BLaER1 treated with 17β-estradiol and CSF1 and Interleukin-3, amounts not matched to agents 10 nM and 100 nM (cell line): ENCODE data around the gene PLD1.

Source experiments
- H3K27ac ChIP-seq, 11 experiments: shearing (Covaris generic); formaldehyde crosslinking; 2 replicates each; pipeline ENCODE4 v1.8.1; 2022
- H3K27me3 ChIP-seq, 11 experiments: shearing (Covaris generic); formaldehyde crosslinking; 2 replicates each; pipeline ENCODE4 v1.8.1; 2022
- H3K36me3 ChIP-seq, 11 experiments: shearing (Covaris generic); formaldehyde crosslinking; 2 replicates each; pipeline ENCODE4 v1.8.1; 2022
- H3K4me1 ChIP-seq, 10 experiments: shearing (Covaris generic); formaldehyde crosslinking; 2 replicates each; pipeline ENCODE4 v1.8.1; 2022
- H3K4me2 ChIP-seq, 11 experiments: shearing (Covaris generic); formaldehyde crosslinking; 2 replicates each; pipeline ENCODE4 v1.8.1; 2022
- H3K4me3 ChIP-seq, 10 experiments: shearing (Covaris generic); formaldehyde crosslinking; 2 replicates each; pipeline ENCODE4 v1.8.1; 2022
- H3K9ac ChIP-seq, 11 experiments: shearing (Covaris generic); formaldehyde crosslinking; 2 replicates each; pipeline ENCODE4 v1.8.1; 2022
- H3K9me3 ChIP-seq, 11 experiments: shearing (Covaris generic); formaldehyde crosslinking; replicated peaks in 1 of 11; 2 replicates each; pipeline ENCODE4 v1.8.1; 2022
- H4K20me1 ChIP-seq, 11 experiments: shearing (Covaris generic); formaldehyde crosslinking; 2 replicates each; pipeline ENCODE4 v1.8.1; 2022
- Cebpa-rat ChIP-seq, 11 experiments: shearing (Covaris generic); IDR thresholded peaks; 2 replicates each; pipeline ENCODE4 v1.8.1; 2022

PLD1 gene

GRCh38 chr3:171833789-171834460 lies 23.6 kb upstream of the PLD1 start:
- Histone ChIP-seq H3K4me1 (peaks cover 33 to 72% (median 42%) of the 10 kb centered on the region in 10 experiments), H3K9me3 (no peaks in the 10 kb centered on the region), H3K4me3 (no peak overlapping the region), H3K27me3 (no peaks in the 10 kb centered on the region), H3K4me2 (peak overlapping the region in 6 of 11 experiments; percentile 8 to 72 (median 35); a peak in 10 of 22 replicates), H3K9ac (no peak overlapping the region; a peak in 2 of 22 replicates), H4K20me1 (no peaks in the 10 kb centered on the region), H3K36me3 (no peaks in the 10 kb centered on the region), H3K27ac (peak overlapping the region in 4 of 11 experiments; percentile 40 to 66 (median 58); a peak in 7 of 22 replicates)
- TF ChIP-seq Cebpa-rat (IDR thresholded peaks at IDR 0.05), result no peak

- H3K4me3 ChIP-seq, result no peak overlapping the region
- no peak for TF ChIP-seq Cebpa-rat (IDR thresholded peaks at IDR 0.05)
- H3K27ac ChIP-seq, result no peak overlapping the region
- H3K4me1 ChIP-seq, result peaks cover 28 to 66% (median 35%) of the 10 kb centered on the region in 10 experiments
- no peaks in the 10 kb centered on the region for H3K27me3 ChIP-seq
- no peak overlapping the region for H3K4me2 ChIP-seq
- no peaks in the 10 kb centered on the region for H4K20me1 ChIP-seq
- H3K9me3 ChIP-seq, result no peaks in the 10 kb centered on the region
- H3K36me3 ChIP-seq, result no peaks in the 10 kb centered on the region
- no peak overlapping the region for H3K9ac ChIP-seq
These were observed 22.7 kb upstream of the PLD1 start for GRCh38 chr3:171832989-171833388.

GRCh38 chr3:171831936-171832335 lies 21.7 kb upstream of the PLD1 start:
- Histone ChIP-seq H3K27ac (no peak overlapping the region), H3K36me3 (no peaks in the 10 kb centered on the region), H3K4me1 (peaks cover 26 to 55% (median 35%) of the 10 kb centered on the region in 10 experiments), H3K4me3 (no peak overlapping the region), H3K27me3 (no peaks in the 10 kb centered on the region), H3K4me2 (no peak overlapping the region), H3K9me3 (no peaks in the 10 kb centered on the region), H3K9ac (no peak overlapping the region), H4K20me1 (no peaks in the 10 kb centered on the region)
- no peak for TF ChIP-seq Cebpa-rat (IDR thresholded peaks at IDR 0.05)

DNA sequence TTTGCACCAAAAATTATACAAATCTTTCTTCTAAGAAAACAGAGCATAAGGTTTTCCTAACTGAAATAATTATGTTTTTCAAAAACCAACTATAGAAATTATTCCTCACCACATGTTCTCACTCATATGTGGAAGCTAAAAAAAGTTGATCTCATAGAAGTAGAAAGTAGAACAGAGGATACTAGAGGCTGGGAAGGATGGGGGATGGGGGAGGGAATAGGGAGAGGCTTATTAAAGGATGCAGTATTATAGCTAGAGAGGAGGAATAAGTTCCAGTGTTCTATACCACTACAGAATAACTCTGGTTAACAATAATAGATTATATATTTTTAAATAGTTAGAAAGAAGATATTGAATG lies 20.2 kb upstream of the PLD1 start:
- Histone ChIP-seq H3K4me1 (peaks cover 25 to 41% (median 35%) of the 10 kb centered on the region in 10 experiments), H3K9me3 (no peaks in the 10 kb centered on the region), H3K36me3 (no peaks in the 10 kb centered on the region), H3K9ac (no peak overlapping the region), H3K4me2 (peak overlapping the region in 5 of 11 experiments; percentile 14 to 51 (median 46); a peak in 4 of 22 replicates), H3K27me3 (no peaks in the 10 kb centered on the region), H4K20me1 (no peaks in the 10 kb centered on the region), H3K4me3 (no peak overlapping the region), H3K27ac (no peak overlapping the region)
- TF ChIP-seq Cebpa-rat (IDR thresholded peaks at IDR 0.05), result no peak

GRCh38 chr3:171829841-171830517 lies 19.7 kb upstream of the PLD1 start:
- Histone ChIP-seq H3K27ac (no peak overlapping the region), H3K36me3 (no peaks in the 10 kb centered on the region), H3K9me3 (no peaks in the 10 kb centered on the region), H3K4me2 (peak overlapping the region; percentile 14 to 62 (median 49)), H3K4me3 (no peak overlapping the region), H3K9ac (no peak overlapping the region), H3K4me1 (peaks cover 24 to 36% (median 32%) of the 10 kb centered on the region in 10 experiments), H3K27me3 (no peaks in the 10 kb centered on the region), H4K20me1 (no peaks in the 10 kb centered on the region)
- no peak for TF ChIP-seq Cebpa-rat (IDR thresholded peaks at IDR 0.05)

DNA sequence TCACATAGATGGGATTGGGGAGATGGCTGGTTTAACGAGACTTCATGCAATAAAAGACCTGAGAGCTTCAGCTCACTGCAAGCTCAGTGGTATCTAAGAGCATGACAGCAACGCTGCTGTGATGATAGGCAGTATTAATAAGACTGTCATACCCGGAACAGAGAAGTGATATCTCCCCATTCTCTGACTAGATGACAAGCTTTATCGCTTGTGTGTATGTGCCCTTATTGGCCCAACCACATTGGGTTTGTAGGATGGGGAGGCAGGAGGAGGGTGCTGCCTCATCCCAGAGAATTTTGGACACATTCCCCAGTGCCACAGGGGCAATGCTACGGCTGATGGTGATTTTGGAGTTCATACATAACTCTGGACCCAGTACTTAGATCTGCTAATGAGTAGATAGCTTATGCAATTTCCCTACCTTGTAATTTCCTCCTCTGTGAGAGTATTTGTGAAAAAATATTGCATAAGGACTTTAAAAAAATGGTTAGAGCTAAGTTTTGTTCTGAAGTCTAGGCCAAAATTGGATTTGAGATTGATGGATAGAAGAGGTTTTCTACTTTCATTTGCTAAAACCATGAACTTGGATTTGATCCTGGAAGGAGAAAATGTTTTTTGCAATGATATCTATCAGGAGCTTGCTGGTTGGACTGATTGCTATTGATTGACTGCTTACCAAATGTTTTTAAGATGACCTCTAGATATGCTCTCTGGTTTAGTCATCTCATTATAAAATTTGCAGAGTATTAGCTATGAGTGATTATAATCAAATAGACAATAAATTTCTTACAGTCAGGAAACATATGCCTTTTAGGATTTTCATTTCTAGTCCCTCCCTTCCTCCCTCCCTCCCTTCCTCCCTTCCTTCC lies 18.9 kb upstream of the PLD1 start:
- no peaks in the 10 kb centered on the region for H3K36me3 ChIP-seq
- no peak overlapping the region for H3K27ac ChIP-seq
- no peaks in the 10 kb centered on the region for H3K9me3 ChIP-seq
- H3K27me3 ChIP-seq, result no peaks in the 10 kb centered on the region
- no peak for TF ChIP-seq Cebpa-rat (IDR thresholded peaks at IDR 0.05)
- peak overlapping the region; percentile 10 to 62 (median 48); a peak in 21 of 22 replicates for H3K4me2 ChIP-seq
- H3K9ac ChIP-seq, result no peak overlapping the region
- H3K4me1 ChIP-seq, result peaks cover 16 to 29% (median 24%) of the 10 kb centered on the region in 10 experiments
- no peaks in the 10 kb centered on the region for H4K20me1 ChIP-seq
- H3K4me3 ChIP-seq, result no peak overlapping the region

DNA sequence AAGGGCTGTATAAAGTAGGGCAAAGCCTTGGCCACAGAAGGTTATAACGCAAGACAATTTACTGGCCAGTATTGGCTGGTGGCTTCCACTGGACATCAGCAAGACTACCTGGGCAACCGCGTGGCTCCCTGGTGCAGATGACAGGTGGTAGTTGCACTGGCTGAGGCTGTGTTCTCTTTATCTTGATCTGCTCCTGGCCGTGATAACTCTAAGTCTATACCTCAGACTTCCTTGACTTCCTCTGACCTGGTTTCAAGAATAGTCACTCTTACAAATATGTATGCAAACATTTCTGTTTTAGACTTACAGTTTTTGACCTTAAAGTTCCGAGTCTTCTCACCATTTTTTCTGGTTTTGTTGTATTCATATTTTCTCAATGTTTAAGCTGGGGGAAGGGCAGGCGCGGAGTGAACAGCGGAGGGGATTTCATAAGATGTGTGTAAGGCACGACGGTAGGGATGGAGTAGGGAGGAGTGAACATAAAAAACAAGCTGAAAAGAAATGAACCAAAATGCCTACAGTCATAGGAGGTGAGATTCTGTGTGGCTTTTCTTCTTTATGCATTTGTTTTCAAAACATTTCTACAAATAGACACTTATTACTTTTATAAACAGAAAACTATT lies 17.7 kb upstream of the PLD1 start:
- H4K20me1 ChIP-seq, result no peaks in the 10 kb centered on the region
- no peak for TF ChIP-seq Cebpa-rat (IDR thresholded peaks at IDR 0.05)
- no peak overlapping the region for H3K4me3 ChIP-seq
- H3K4me2 ChIP-seq, result peak overlapping the region in 3 of 11 experiments; percentile 21 to 35 (median 23); a peak in 5 of 22 replicates
- no peak overlapping the region for H3K27ac ChIP-seq
- no peak overlapping the region for H3K9ac ChIP-seq
- peaks cover 15 to 26% (median 18%) of the 10 kb centered on the region in 10 experiments for H3K4me1 ChIP-seq
- no peaks in the 10 kb centered on the region for H3K9me3 ChIP-seq
- no peaks in the 10 kb centered on the region for H3K36me3 ChIP-seq
- no peaks in the 10 kb centered on the region for H3K27me3 ChIP-seq

DNA sequence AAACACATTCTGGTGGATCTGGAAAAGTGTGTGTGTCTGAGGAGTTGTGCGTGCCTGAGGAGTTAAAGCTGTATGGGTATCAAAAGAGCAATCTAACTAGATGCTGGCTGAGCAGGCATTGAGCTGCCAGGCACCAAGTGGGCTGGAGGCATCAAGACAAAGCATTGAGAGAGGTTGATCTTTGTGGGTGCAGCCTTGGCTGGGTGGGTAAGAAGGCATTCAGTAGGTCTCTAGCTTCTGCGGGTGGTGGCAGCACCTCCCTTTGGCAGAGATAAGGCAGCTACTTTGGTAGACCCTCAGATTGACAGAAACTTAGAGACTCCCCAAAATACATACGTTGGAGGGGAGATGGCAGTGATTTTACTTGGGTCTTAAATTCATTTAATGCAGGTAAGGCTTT lies 17.1 kb upstream of the PLD1 start:
- H3K4me3 ChIP-seq, result no peak overlapping the region
- H4K20me1 ChIP-seq, result no peaks in the 10 kb centered on the region
- peaks cover 15 to 26% (median 18%) of the 10 kb centered on the region in 10 experiments for H3K4me1 ChIP-seq
- no peaks in the 10 kb centered on the region for H3K27me3 ChIP-seq
- no peaks in the 10 kb centered on the region for H3K9me3 ChIP-seq
- no peaks in the 10 kb centered on the region for H3K36me3 ChIP-seq
- peak overlapping the region in 3 of 11 experiments; percentile 21 to 35 (median 23); a peak in 5 of 22 replicates for H3K4me2 ChIP-seq
- TF ChIP-seq Cebpa-rat (IDR thresholded peaks at IDR 0.05), result no peak
- H3K9ac ChIP-seq, result no peak overlapping the region
- H3K27ac ChIP-seq, result no peak overlapping the region
